OCI-M2 (cell line): ENCODE data around the gene RHBDF2.
"Not testable (repeated sequence)": the region's sequence is repeated elsewhere in the genome, so short reads cannot be mapped to it uniquely, and the experiment has no call there.

Source experiments
- DNase-seq: peaks from one replicate; lab custom pipeline; 2025; ENCODE audit not compliant: unreplicated experiment; lab: John Stamatoyannopoulos, UW

RHBDF2 gene

GRCh38 chr17:76525513-76525833, 24.2 kb upstream of the RHBDF2 start:
- not testable (repeated sequence) for DNase-seq

- DNase-seq = no peak
These were observed 23.6 kb upstream of the RHBDF2 start for GRCh38 chr17:76524598-76525512.

GRCh38 chr17:76523084-76524037, 22.1 kb upstream of the RHBDF2 start:
- no peak for DNase-seq

- DNase-seq = not testable (repeated sequence)
These were observed 20.5 kb upstream of the RHBDF2 start for GRCh38 chr17:76521683-76522082.

- DNase-seq = no peak
These were observed 20.0 kb upstream of the RHBDF2 start for GRCh38 chr17:76521262-76521661.

GRCh38 chr17:76519048-76519966, 18.1 kb upstream of the RHBDF2 start:
- DNase-seq = no peak

GRCh38 chr17:76517638-76518038, 16.4 kb upstream of the RHBDF2 start:
- no peak for DNase-seq

GRCh38 chr17:76515274-76515949, 14.2 kb upstream of the RHBDF2 start:
- DNase-seq = no peak

GRCh38 chr17:76514355-76514754, 13.1 kb upstream of the RHBDF2 start:
- not testable (repeated sequence) for DNase-seq

- DNase-seq = no peak
These were observed 12.1 kb upstream of the RHBDF2 start for GRCh38 chr17:76513306-76513692.

GRCh38 chr17:76512366-76513305, 11.4 kb upstream of the RHBDF2 start:
- DNase-seq = no peak

- DNase-seq = no peak
These were observed 10.6 kb upstream of the RHBDF2 start for GRCh38 chr17:76511668-76512365.

- DNase-seq = no peak
These were observed 9.6 kb upstream of the RHBDF2 start for GRCh38 chr17:76510831-76511244.

- DNase-seq = not testable (repeated sequence)
These were observed 7.3 kb upstream of the RHBDF2 start for GRCh38 chr17:76508472-76509063.

GRCh38 chr17:76506408-76507345, 5.5 kb upstream of the RHBDF2 start:
- peak; percentile 78 for DNase-seq

GRCh38 chr17:76504117-76504516, 2.9 kb upstream of the RHBDF2 start:
- no peak for DNase-seq
